GM21786 (cell line): ENCODE data around the gene FUBP1.
A peak's percentile ranks its signal among the peaks of the same experiment; 100 is the strongest.
"Not testable (repeated sequence)": the region's sequence is repeated elsewhere in the genome, so short reads cannot be mapped to it uniquely, and the experiment has no call there.

ENCODE experiments used
- ATAC-seq: cut with Tn5 transposase; IDR thresholded peaks from one replicate; pipeline ENCODE4 v1.9.1; 2021; ENCODE audit not compliant: unreplicated experiment

The FUBP1 gene

GRCh38 chr1:77951328-77951727 is 27.5 kb downstream of the FUBP1 start:
- ATAC-seq: no peak

GRCh38 chr1:77950873-77951272 is 28.0 kb downstream of the FUBP1 start:
- peak; percentile 80 for ATAC-seq

DNA sequence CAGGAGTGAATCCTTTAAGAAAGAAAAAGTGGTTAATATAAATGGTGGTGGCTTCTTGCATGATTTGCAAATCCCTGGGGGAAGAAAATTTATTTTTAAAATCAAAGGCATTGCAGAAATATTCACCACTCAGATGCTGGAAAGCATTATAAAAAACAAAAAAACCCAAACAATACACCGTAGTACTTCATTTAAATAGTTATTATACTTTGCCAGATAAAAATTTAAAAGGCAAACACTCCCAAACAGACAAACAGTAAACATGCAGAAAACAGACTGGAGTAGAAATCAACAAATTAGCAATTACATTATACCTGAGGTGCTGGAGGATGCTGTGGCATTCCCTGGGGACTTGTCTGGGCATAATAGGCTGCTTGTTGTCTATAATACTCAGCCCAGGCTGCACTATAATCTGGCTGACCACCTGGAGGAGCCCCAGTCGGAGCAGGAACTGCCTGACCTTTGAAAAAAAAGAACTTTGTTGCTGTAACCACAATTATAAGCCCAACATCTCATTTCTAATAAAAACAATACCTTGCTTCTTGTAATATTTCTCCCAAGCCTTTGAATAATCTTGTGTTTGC is 29.9 kb downstream of the FUBP1 start:
- ATAC-seq: no peak

GRCh38 chr1:77945345-77945744 is 33.5 kb downstream of the FUBP1 start:
- ATAC-seq: no peak

- no peak for ATAC-seq
These were observed 36.3 kb downstream of the FUBP1 start for GRCh38 chr1:77942400-77943140.

DNA sequence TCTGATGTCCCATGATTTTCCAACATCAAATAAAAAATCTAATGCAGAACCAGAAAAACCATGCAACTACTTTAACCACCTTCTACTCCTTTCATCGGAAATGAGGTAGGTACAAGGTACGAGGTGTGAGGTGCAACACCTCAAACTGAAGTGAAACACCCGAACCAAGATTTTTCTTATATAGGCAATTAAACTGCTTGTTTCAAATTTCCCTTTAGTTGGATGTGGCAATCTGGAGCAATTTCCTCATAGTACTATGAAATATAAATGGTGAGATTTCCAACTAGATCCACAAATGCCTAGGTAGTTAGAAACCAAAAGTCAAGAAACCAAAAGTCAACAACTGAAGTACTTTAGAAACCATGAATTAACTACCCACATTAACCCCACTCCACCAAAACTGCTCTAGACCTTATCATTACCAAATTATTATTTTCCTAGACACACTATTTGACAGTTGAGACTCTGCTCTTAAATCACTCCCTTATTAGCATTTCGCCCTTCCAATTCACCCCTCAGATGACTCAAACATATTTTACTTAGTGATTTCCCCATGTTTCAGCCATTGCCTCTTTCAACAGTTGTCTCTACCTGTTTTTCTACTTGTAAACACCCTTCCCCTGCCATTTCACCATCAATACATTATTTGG is 37.8 kb downstream of the FUBP1 start:
- no peak for ATAC-seq

DNA sequence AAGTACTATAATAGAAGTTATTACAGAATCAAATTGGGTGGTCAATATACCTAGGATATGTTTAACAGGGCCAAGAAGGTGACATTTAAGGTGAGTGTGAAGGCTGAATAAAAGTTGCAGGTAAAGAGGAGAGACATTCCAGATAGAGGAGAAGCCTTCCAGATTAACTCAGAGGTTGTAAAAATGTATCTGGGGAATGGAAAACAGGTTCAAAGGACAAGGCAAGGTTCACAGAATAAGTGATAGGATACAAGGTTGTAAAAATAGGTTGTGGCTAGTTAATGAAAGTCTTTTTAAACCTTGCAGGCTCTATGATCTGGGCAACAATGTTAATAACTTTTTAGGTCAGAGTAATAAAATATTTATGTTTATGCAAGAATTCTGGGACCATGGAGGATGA is 40.2 kb downstream of the FUBP1 start:
- ATAC-seq: no peak

- no peak for ATAC-seq
These were observed 49.1 kb downstream of the FUBP1 start for GRCh38 chr1:77929806-77930205.

DNA sequence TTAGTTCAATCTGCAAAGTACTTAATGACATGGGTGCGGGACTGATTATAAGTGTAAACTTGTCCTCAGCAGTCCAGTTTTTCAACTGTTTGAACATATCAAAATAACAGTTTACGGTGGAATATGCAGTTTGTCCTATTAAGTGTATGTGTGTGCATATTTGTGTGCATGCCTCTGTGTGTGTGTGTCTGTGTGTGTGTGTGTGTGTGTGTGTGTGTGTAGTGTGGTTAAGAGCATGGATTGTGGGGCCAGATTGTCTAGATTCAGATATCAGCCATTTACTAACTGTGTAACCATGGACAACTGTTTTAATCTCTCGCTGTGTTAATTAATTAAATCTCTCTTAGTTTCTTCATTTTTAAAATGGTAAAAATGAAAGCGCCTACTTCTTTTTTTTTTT is 51.5 kb downstream of the FUBP1 start:
- ATAC-seq: no peak

DNA sequence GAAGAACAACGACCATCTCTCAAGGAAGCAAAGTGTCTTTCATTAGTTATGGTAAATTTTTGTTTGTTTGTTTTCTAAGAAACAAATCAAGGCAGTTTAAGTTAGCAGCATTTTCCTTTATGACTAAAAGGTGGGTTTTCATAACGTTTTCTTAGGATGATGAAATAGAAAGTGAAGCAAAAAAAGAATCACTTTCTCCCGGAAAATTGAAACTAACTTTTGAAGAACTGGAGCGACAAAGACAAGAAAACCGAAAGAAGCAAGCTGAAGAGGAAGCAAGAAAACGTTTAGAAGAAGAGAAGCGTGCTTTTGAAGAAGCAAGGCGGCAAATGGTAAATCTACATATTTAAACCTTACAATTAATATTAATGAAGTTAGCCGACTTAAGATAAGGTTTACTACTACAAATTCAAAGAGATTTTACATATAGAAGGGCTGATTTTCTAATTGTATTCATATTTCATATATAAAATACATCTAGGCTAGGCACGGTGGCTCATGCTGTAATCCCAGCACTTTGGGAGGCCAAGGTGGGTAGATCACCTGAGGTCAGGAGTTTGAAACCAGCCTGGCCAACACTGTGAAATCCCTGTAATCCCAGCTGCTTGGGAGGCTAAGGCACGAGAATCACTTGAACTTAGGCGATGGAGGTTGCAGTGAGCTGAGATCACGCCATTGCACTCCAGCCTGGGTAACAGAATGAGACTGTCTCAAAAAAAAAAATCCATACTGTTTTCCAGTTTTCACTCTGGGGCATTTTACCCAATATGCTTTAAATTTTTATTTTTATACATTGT is 52.1 kb downstream of the FUBP1 start:
- ATAC-seq: peak; percentile 67

GRCh38 chr1:77925956-77926355 is 52.9 kb downstream of the FUBP1 start:
- no peak for ATAC-seq

DNA sequence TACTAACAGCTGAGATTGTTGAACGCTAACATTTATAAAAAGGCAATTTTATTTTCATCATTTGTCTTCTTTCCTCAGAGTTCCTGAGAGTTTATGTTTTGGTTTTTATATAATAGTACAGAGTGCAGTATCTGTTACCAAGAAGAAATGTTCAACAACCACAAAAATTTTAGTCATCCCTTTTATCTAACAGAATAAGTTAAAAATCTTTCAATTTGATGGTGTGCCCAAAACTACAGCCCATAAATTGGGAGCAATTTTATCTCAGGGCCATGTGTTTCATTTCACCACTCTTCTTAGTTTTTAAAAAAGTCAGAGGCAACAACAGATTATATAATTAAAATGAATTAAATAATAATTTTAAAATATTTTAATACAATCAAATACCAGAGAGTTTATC is 53.4 kb downstream of the FUBP1 start:
- no peak for ATAC-seq

- not testable (repeated sequence) for ATAC-seq
These were observed 60.0 kb downstream of the FUBP1 start for GRCh38 chr1:77918918-77919317.

GRCh38 chr1:77910116-77910515 is 68.8 kb downstream of the FUBP1 start:
- ATAC-seq: no peak

DNA sequence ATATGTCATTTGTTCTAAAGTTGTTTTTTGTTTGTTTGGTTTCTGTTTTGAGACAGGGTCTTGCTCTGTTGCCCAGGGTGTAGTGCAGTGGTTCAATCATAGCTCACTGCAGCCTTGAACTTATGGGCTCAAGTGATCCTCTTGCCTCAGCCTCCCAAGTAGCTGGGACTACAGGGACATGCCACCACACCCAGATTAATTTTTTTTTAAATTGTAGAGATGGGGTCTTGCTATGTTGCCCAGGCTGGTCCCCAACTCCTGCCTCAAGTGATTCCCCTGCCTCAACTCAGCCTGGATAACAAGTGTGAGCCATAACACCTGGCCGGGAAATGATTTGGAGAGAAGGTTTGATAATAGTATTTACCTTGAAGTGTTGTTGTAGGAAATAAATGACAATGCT is 72.2 kb downstream of the FUBP1 start:
- ATAC-seq: no peak

DNA sequence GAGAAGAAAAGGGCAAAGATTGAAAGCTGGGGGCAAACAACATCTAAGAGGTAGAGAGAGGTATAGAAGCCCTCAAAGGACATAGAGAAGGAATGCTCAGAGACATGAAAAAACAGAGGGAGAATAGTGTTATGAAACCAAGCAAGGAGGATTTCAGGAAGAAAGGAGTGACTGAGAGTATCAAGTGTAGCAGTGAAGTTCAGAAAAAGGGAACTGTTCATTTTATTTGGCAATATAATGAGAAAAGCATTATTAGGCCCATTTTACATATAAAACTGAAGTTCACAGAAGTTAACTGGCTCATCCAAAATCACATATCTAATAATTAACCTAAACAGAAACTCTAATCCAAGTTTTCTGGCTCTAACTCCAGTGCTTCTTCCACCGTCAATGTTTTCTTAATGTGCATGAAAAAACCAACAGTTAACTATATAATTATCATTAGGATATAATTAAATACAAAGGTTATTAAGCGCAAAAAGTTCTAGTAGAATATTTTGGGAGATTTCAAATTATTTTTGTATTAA is 72.8 kb downstream of the FUBP1 start:
- ATAC-seq: no peak

DNA sequence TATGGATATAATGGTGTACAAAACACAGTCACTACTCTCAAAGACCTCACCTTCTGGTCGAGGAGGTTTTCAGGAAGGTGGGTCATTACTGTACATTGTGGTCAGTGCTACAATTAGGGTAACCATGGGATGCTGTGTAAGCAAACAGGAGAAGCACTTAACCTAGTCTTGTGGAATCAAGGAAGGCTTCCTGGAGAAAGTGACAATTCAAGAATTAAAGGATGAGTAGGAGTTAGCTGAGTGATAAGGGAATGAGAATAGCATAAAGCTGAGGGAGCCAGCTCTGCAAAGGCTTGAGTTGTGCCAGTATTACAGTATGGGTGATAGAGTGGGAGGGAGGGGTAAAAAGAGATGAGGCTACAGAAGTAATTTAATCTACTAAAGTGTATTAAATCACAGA is 73.3 kb downstream of the FUBP1 start:
- no peak for ATAC-seq

- peak; percentile 53 for ATAC-seq
These were observed 78.1 kb downstream of the FUBP1 start for GRCh38 chr1:77900687-77901293.

DNA sequence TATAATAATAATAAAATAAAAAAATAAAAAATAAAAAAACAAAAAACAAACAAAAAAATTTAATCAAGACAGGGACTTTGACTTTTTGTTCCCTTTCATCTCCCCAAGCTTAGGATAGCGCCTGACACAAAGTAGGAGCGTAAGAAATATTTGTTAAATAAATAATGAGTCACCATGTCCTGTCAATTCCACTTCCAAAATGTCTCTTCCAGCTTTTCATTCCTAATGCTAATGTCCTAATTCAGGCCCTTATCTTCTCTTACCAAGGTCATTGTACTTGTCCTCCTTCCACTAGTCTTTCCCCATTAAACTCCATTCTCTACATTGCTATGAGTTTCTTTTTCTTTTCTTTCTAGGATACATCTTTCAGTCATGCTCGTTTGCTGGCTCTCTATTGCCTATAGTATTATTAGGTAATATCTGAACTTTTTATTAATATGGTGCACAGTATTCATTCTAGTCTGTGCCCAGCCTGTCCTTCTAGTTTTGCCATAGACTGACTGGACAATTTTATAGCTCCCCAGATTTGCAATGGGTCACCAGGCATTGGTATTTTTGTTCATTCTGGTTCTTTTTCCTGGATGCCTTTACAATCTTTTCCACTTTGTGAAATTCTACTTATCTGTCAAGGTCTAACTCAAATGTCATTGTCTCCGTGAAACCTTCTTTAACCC is 79.1 kb downstream of the FUBP1 start:
- no peak for ATAC-seq
